ENCODE data around the gene GZMH. TPM values are rescaled to one million over a fixed set of nuclear protein-coding genes. Genes with fewer than 3 reads are reported as not detected.

Gene GZMH
- total and polyA plus RNA-seq, 2 of the 8 experiments (the other 6 are each of a cell fraction or from before 2014, with no cell fraction given) = not detected

DNA sequence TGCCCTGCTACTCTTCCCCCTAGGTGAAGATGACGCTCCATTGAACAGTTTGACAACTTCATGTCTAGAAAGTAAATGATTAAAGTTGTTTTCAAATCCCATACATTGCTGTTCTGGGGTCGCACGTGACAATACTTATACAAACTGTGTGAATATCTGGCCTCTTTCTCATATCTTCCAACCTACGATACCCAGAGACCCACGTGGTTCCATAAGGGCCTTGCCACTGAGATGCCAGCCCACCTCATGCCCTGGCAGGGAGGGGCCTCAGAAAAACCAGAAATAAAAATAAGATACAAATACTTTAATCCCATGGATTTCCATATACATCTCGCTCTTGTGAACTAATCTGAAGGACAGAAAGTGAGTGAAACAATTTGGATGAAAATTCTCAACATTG, 20.0 kb upstream of the GZMH start:
- CTCF ChIA-PET (ENCODE audit: partially characterized antibody) = no interaction called here
- FAIRE-seq = no peak

More for the DNA sequence above, 20.0 kb upstream of the GZMH start:
- POLR2A ChIA-PET (ENCODE audit: partially characterized antibody) = no interaction called here
- 70% methylated on average over 6 of the region's 6 CpGs; no CpG with 5 or more reads in 1 of the 2 experiments for WGBS, 2 experiments (ENCODE audit: extremely low coverage in 1 of 2, insufficient coverage in 1 of 2, insufficient read length in 1 of 2, insufficient replicate concordance in 2 of 2, low coverage in 1 of 2, low lambda C conversion rate in 2 of 2, missing lambda C conversion rate in 1 of 2)
- no peak overlapping the region for H3K4me3 ChIP-seq (ENCODE audit: extremely low read depth in 1 of 4, insufficient read depth in 2 of 4, low read depth in 3 of 4, low read length in 4 of 4)
- peaks cover 42 to 60% of the 10 kb centered on the region in 2 experiments for H3K9me3 ChIP-seq (ENCODE audit: insufficient read depth in 2 of 2, low read depth in 1 of 2, low read length in 1 of 2)
- no peak overlapping the region for H3K14ac ChIP-seq (ENCODE audit: insufficient read length)
- no peak for DNase-seq (ENCODE audit: low read depth in 1 of 2, low spot score in 2 of 2)
- H3K23me2 ChIP-seq (ENCODE audit: low read depth, low read length) = no peaks in the 10 kb centered on the region
- H3K36me3 ChIP-seq (ENCODE audit: control insufficient read depth in 2 of 4, insufficient read depth in 4 of 4, low read length in 3 of 4) = no peaks in the 10 kb centered on the region
- no peak overlapping the region for H3K4me2 ChIP-seq (ENCODE audit: insufficient read depth in 1 of 2, low read depth in 2 of 2, low read length in 2 of 2)
- H2BK15ac ChIP-seq (ENCODE audit: low read length) = no peak overlapping the region
- no peak overlapping the region for H3K56ac ChIP-seq (replicated peaks; ENCODE audit: insufficient read length, low read depth, low read length)
- H3K27me3 ChIP-seq (replicated peaks in 1 of 4; ENCODE audit: control insufficient read depth in 3 of 4, extremely low read depth in 1 of 4, insufficient read depth in 3 of 4, low read length in 3 of 4) = no peaks in the 10 kb centered on the region
- H2BK20ac ChIP-seq (ENCODE audit: low read length) = no peak overlapping the region
- H4K91ac ChIP-seq (replicated peaks; ENCODE audit: insufficient read length, low read length) = no peak overlapping the region
- H3K18ac ChIP-seq (ENCODE audit: extremely low read depth, low read length) = no peak overlapping the region
- H2BK12ac ChIP-seq (ENCODE audit: low read depth, low read length) = no peak overlapping the region
- no peak overlapping the region for H4K8ac ChIP-seq (ENCODE audit: extremely low read depth, insufficient read depth, low read length)
- no peak overlapping the region for H3K27ac ChIP-seq (ENCODE audit: low read depth, low read length)
- H2AFZ ChIP-seq (ENCODE audit: low read length) = no peak overlapping the region
- no peak overlapping the region for H3K9ac ChIP-seq (replicated peaks in 1 of 4; ENCODE audit: extremely low read depth in 1 of 4, low read depth in 3 of 4, low read length in 3 of 4)
- H3K23ac ChIP-seq (ENCODE audit: insufficient read length) = no peak overlapping the region
- H2BK120ac ChIP-seq (replicated peaks; ENCODE audit: low read depth, low read length) = no peak overlapping the region
- no peak overlapping the region for H2AK5ac ChIP-seq (ENCODE audit: low read depth, low read length)
- H3K4me1 ChIP-seq (replicated peaks in 1 of 4; ENCODE audit: control insufficient read depth in 3 of 4, insufficient read depth in 4 of 4, low read length in 3 of 4) = no peaks in the 10 kb centered on the region
- no peaks in the 10 kb centered on the region for H3K79me1 ChIP-seq (ENCODE audit: low read depth, low read length)
- H3K79me2 ChIP-seq (ENCODE audit: control insufficient read depth in 1 of 2, insufficient read depth in 2 of 2, low read length in 2 of 2) = no peaks in the 10 kb centered on the region
- TF ChIP-seq RBBP5 (IDR thresholded peaks at IDR 0.05; ENCODE audit: borderline replicate concordance, low read depth, low read length) (no peak), JUN (IDR thresholded peaks at IDR 0.05; ENCODE audit: low read depth, low read length) (no peak)
- no peaks in the 10 kb centered on the region for H4K20me1 ChIP-seq (replicated peaks in 1 of 2; ENCODE audit: control insufficient read depth in 1 of 2, insufficient read depth in 2 of 2, low read length in 2 of 2)
- H3K4ac ChIP-seq (replicated peaks; ENCODE audit: insufficient read length, low read depth, low read length) = no peak overlapping the region
- no peak overlapping the region for H2BK5ac ChIP-seq (ENCODE audit: low read depth, low read length)
- no peak overlapping the region for H4K5ac ChIP-seq (ENCODE audit: insufficient read length, low read depth, low read length)
